EH (cell line): ENCODE measurements around the gene ZNF536.

Experiments
- DNase-seq: peaks from one replicate; pipeline ENCODE4 v3.0.0-alpha.2; 2015; ENCODE audit warnings: low read depth

The ZNF536 gene

DNA sequence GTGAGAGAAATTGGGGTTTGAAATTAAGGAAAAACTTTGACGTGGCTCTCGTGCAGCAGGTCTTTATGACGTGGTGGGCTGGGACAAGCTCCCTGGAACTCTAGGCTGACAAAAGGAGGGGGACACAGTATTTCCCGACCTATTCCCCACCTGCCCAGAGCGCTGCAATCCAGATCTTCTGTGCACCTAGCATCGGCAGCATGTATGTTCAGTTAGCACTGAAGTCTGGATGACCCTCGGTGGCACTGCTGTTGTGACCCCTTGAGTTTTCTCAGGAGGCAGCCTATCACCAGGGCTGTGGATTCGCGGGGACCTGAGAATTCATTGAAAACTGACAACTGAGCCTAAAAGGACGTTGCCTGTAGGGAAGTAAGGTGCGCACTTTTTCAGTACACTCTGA lies 9.1 kb upstream of the ZNF536 start:
- DNase-seq: no peak

DNA sequence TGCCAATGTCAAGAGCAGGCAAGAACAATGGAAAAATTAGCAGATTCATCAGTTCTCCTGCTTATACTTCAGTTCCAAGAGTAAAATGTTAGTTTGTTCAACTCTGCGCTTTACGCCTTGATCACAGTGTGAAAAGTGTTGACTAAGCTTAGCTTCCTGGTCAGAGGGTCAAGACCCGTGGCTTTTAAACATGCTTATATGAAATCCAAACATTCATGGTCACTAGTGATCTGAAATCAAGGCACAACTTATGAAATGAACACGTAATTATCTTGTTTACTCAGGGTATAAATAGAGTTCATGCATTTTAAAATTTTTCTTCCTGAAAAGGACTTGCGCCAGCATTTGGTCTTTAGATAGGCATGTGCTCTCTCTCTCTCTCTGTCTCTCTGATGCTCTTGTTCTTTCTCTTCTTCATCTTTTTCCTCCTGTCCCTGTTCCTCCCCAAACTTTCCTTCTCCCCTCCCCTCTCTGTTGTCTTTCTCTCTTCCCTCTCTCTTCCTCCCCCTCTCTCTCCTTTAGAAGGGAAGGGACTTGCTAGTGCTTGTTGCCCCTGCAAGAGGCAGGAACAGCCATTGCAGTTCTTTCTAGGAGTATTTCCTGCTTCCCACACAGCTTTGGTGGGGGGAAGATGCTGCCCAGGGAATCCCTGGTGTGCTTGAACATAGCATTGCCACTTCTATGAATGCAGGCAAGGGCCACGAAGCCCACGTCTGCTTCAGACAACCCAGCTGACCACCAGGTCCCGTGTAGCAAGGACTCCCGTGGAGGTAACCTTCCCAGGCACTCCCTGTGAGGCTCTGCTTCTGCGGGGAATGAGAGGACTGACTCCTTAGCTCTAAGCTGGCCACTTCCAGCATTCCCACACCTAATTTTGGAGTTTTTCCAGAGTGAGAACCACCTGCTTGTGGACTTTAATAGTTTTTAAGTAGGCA lies 7.1 kb upstream of the ZNF536 start:
- no peak for DNase-seq

DNA sequence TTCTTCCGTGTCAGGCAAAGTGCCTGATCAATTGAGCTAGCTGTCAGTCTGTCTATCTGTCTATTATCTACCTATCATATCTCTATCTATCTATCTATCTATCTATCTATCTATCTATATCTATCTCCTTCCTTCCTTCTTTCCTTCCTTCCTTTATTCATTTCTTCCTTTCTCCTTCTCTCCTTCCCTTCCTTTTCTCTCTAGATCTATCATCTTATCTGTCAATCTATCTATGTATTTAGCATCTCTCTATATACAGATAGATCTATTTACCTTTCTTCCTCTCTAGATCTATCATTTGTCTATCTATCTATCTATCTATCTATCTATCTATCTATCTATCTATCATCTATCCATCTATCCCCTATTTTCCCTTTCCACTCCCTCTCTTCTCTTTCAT lies 5.9 kb upstream of the ZNF536 start:
- no peak for DNase-seq

DNA sequence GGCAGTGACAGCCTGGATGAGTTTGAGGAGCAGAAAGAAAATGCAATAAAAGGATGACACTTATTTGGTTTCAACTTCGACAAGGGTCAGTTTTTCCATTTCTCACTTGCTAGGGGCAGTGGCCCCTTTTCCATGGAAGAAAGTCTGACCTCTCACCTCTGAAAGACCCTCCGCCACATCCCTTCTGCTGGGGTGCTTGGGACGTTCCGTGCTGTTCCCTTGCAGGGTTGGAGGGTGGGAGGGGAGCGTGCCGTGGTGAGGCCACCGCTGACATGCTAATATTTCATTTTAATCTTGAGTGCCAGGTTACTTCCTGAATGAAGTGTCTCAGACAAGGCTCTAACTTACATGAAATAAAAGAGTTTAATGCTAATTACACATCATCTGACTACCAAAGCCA lies 5.2 kb upstream of the ZNF536 start:
- DNase-seq: no peak

DNA sequence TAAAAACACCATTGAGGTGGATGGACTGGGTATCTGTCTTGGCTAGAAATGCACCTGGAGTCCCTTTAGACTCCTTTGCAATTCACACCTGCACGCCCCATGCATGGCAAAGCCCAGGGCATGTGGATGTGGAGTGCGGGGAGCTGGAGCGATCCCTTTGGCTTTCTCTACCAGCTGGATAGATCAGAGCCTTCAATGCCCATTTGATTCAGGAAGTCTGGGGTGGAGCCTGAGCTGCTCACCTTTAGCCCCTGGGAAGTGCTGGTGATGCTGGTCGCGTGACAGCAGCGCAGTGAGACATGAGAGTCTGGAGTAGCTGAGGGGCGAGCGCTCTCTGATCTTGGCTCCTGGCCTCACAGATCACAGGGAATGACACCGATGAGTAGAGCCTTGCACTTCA lies 4.8 kb upstream of the ZNF536 start:
- DNase-seq: no peak

DNA sequence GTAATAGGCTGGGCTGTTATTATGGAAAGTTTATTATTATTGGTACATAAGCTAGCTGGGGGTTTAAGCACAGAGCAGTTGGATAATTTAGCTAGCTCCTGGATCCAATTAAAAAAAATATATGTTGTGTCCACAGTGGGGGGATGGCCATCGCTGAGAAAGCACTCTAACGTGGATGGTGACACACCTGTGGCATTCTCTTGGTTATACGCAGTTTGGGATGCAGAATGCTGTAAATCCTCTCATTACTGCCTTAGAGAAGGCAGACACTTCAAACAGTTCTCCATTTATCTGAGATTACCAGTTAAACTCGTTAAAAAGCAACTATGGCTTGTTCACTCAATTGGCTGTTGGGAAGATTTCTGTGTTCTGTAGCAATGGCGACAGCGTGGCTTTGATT lies 2.4 kb upstream of the ZNF536 start:
- DNase-seq: no peak

DNA sequence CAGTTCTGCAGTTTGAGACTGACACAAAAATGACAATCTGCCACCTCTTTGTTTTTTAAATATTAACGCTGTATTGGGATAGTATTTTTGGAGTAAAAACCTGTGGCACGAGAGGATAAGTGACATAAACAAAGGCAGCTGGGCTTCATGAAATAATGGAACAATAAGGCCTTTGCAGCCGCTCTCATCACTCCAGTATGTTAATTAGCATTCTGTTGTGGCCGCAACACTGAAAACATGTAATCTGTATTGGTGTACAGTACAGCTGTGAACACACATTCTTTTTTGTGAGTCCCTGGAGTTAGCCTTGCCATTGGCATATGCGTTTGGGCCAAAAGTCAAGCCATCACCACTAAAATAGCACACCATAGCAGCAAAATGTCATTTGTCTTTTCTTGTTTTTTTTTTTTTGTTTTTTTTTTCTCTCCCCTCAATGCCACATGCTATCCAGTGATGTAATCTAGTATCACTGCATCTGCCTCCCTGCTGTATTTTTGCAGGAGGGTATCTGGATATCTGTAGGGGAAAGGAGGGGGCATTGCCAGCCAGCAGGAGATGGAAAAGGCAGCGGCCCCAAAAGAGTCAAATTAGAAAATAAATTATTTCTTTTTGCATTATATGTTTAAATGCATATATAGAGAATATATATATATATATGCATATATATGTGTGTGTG lies 885 bp upstream of the ZNF536 start:
- DNase-seq: no peak

DNA sequence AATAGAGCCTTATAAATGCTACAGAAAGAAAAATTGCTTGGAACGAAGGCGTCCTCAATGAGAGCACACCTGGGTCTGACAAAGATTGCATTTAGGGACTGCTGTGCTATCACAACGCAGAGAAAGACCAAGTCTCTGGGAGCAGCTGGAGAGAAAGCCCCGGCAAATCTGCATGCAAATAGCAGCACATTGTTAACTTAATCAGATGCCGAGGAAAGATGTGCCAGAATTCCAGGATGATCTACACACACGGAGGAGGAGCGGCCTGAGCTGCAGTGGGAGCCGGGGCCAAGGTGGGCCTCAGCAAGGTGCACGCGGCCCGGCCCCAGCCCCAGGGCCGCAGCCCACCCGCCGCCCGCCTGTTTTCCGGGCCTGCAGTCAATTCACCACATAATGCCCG lies 1.4 kb downstream of the ZNF536 start:
- DNase-seq: no peak

DNA sequence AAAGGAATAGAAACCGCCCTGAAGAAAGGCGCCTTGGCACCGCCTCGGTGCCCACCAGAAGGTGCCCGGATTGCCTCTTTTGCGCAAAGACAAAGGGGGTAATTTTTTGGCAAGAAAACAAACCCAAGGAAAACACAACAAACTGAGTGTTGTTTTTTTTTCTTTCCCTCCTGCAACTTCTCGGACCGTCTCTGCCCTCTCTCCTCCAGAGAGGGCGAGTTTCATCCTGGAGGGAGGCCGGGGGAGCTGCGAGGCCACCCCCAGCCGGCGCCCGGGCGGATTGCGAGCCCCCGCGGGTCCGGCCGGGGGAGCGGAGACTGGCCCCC lies 2.3 kb downstream of the ZNF536 start:
- DNase-seq: no peak

DNA sequence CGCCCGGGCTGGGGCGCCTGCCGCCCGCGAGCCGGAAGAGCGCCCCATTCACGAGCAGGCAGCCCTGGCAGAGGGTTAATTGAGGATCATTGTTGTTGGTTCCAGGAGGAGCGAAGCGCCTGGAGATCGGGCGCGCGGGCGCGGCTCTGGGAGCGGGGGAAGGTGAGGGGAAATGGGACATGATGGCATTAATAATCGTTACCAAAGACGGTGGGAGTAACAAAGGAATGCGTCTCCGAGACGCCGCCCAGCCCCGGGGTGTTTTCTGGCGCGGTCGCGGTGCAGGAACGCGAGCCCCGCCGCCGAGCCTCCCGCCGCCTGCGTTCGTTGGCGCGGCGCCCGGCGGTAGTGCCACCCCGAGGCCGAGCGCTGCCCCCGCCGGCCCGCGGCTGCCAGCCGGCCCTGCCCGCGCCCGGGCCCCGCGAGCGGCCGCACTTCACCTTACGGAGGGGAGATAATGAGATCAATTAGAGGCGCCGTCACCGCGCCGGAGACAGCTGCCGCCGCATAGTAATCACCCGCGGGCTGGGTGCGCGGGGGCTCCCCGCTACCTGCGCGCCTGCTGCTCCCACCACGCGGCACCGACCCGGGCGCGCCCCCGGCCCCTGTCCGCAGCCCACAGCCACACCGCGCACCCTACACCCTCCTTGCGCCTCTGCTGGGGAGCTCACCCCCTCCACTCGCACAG lies 2.8 kb downstream of the ZNF536 start:
- no peak for DNase-seq

DNA sequence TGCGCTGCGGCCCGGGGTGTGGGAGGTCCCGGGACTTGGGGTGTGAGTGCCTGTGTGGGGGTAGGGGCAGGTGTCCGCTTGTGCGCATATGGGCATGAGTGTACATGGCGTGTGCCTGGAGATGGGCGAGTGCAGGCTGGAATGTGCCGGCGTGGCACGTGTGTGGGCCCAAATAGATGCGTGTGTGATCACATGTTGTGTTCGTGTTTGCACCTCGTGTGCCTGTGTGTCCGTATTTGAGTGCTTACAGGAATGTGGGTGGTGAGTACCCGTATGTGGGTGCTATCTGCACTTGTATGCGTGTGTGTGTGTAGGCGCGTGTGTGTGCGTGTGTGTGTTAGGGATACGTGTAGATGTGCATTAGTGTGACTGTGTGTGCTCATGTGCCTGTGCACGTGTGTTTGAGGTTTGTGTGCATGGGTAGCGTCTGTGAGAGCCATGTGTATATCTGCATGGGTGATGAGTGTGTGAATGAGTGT lies 3.4 kb downstream of the ZNF536 start:
- no peak for DNase-seq

DNA sequence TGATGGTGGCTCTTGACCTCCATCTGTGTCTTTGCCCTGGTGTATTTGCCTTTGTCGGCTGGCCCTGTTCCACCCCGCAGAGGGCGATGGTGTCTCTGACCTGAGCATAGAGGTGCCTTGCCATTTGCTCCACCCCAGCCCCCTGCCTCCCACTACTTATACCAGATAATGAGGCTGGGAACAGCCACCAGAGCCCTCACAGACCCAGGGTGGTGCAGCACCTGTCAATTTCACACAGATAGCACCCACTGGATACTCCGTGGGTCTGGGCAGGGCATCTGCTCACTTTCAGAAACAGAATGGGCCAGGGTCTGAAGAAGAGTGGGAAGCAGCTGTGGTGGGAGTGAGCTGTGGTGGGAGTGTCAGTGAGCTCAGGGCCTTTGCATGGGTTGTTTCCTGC lies 4.1 kb downstream of the ZNF536 start:
- DNase-seq: no peak

DNA sequence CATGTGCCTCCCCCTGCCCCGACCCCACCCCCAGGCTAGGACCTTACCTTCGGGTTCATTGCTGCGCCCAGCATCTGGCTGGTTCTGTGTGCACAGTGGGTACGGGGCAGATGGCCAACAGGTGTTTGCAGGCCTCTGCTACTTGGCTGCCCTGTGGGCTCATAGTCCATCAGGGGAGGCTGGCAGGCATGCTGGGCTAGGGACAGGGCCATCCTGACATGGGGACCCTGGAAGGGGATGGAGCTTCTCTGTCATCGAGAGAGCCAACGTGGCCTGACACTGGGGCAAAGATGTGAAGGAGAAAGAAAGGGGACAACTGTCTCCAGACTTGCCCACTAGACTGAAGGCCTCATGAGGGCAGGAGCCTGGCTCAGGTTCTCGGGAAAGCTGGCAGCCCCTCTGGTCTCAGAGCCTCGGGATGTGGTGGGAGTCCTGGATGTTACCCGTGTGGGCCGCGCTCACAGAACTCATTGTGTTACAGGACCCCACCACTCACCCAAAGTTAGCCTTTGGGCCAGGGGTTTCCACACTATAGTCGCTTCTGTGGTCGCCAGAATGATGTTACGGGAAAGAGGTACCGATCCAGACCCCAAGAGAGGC lies 4.7 kb downstream of the ZNF536 start:
- DNase-seq: no peak

DNA sequence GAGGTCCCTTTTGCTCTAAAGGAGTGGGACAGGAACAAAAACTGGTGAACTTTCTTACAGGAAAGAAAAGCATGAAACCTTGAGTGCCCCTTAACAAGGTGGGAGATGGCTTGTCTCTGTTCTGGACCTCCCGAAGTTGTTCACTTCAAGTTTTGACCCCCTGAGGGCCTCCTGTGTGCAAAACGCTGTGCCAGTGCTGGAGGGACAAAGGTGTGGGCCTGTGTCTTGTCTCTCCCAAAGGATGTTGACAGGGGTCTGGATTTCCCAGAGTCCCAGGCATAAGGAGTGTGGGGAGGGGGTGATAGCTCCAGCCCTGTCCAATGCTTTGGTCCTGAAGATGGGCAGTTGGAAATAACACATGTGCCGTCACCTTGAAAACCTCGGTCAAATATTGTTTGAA lies 6.5 kb downstream of the ZNF536 start:
- DNase-seq: no peak

DNA sequence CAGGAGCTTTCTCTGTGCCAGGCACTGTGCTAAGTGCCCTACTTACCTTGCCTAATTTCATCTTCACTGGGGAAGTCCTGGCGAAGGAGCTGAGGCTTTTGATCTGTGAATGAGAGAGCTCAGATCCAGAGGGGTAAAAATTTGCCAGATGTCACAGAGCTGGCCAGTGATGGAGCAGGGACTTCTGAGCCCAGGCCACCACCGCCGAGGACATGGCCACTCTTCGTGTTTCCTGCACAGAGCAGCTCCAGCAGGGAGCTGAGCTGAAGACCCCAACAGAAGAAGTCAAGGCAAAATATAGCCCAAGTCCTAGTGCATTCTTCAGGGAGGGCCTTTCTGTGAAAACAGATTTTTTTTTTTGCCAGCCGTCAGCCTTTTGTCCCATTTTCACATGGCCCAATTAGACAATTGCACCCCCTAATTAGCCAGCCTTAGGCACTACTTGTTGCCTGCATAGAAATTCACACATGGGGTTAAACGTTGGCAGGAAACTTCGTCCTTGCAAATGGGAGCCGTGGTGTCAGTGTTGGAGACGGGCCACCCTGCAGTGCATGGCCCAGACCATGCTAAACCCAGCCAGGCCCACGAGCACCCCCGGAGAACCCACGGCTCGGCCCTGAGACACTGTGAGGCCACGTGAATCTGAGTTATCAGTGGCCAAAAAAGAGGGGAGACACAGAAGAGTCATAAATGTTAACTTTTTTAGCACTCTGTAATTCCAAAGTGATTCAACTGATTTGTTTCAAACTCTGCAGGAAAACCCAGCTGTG lies 7.8 kb downstream of the ZNF536 start:
- no peak for DNase-seq

DNA sequence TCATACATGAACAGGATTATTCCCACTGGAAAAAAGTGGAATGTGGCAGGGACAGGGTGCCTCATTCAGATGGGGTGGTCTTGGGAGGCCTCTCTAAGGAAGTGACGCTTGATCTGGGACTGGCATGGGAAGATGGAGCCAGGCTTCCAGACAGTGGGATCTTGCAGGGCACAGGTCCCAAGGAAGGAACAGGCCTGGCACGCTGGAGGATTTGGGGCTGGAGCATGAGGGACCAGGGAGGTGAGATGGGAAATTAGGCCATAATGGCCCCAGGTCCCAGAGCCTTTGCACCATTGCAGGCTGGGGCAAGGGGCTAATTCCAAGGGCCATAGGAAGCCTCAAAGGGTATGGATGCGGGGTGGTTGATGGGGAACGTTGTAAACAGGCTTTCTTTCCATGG lies 9.2 kb downstream of the ZNF536 start:
- no peak for DNase-seq

DNA sequence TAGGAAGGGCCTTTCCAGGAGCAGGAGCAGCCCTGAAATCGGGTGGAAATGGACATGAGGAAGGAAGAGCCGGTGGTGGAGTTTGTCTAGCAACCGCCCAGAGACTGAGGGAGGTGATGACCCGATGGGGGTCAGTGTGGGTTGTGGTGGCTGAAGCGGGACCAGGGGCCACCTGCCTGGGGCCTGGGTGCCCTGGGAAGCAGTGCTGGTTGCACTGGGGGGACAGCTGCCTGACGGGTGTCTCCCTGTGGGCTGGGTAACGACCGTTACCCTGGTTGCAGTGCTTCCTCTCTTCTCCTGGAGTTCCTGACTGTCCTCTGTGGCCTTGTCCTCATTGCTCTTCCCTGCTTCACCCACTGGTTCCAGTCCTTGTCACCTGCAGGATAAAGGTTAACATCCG lies 13.0 kb downstream of the ZNF536 start:
- no peak for DNase-seq

DNA sequence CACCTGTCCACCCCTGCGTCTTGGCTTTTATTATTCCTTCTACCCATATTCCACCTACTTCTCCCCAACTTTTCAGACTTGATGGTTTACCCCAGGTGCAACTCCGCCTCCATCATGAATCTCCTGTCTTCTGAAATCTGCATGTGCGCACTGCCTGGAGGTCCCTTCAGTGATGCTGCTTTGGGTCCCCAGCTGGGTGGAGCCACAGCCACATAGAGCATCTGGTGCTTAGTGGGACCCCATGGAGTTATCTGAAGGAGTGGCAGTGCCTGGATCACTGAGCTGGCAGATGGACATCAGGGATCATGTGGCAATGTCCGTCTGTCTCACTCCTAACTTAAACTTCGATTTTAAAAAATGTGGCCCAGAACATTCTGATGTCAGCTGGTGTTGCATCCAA lies 13.5 kb downstream of the ZNF536 start:
- DNase-seq: no peak

DNA sequence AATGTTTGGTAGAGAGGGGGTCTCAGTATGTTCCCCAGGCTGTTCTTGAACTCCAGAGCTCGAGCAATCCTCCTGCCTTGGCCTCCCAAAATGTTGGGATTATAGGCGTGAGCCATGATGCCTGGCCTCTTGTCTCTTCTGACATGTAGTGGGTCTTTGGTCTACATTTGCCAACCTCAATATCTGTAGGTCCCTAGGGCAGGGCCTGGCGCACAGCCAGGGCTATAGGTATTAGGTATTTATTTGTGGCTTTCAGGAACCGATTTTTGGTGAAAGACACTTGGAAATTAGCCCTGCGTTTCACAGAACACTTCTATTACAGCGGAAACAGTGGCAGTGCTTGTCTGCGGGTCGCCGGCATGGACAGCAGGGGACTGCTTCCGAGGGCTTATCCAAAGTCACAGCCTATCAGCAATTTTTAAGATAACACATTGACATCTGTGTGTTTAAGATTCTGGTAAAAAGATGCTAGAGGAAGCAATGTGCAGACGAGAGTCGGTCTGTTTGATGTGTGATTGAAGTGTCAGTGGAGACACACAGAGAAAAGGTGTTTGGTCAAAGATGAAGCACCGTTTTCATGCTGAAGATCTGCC lies 14.5 kb downstream of the ZNF536 start:
- DNase-seq: no peak

DNA sequence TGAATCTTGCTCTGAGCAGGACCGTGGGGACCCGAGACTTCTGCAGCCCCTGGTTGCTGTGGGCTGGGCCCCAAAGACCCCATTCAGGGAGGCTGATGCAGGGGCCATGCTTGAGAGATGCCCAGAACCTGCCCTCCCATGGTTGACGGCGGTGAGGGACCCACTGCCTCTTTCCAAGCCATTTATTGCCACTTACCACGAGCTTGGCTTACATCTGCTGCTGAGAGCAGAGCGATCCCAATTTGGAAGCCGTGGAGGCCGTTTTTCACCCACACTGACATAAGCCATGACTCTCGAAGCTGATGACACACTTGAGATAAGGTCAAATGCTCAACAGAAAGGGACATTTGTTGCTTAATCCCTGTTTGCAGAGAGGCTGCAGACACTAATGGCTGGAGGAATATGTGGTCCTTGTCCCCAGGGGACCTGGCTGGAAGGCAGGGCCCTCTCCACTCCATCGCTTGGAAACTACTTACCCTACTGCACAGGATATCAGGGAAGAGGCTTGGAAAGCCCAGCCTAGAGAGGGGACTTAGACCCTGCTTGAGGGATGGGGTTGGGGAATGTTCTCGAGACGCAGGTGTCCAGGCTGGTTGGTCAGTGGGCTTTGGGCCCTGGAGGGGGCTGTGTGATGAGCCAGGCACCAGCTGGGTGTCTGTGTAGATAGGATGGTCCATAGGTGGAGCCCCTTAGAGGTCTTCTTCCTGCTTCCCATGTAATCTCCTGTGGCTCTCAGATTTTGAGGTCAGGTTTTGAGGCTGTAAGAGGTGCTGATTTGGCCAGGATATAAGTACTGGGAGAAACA lies 15.3 kb downstream of the ZNF536 start:
- no peak for DNase-seq

DNA sequence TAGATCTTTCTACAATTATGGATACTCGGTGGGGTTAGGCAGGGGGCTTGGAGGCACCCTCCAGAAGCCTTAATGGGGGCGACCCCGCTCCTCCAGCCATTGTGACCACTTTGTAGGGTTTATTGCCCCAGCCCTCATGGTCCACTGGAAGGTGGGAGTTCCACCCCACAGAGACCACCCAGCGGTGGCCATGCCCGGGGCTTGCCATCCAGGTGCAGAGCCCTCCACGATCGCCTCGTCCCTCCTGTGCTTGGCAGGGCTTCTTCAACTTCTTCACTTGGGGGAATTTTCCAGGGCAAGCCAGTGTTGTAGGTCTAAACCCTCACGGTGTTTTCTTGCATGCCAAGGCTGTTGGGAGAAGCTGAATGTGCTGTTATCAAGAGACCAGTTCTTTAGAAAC lies 16.1 kb downstream of the ZNF536 start:
- no peak for DNase-seq
